Measurements from ENCODE around the gene SUSD1.

Gene SUSD1

GRCh38 chr9:112166176-112167140 lies 8.6 kb downstream of the SUSD1 start:
- peak overlapping the region; percentile 22 to 49 for H3K27ac ChIP-seq
- no peak for DNase-seq (ENCODE audit: low spot score)
- TF ChIP-seq CTCF (IDR thresholded peaks at IDR 0.05) = no peak

GRCh38 chr9:112162621-112163413 lies 12.3 kb downstream of the SUSD1 start:
- TF ChIP-seq CTCF (IDR thresholded peaks at IDR 0.05) = no peak
- no peak for DNase-seq (ENCODE audit: low spot score)
- Histone ChIP-seq H3K27ac (no peak overlapping the region), H3K4me3 (no peak overlapping the region)

More at GRCh38 chr9:112166176-112167140, 8.6 kb downstream of the SUSD1 start:
- H3K4me3 ChIP-seq = no peak overlapping the region

GRCh38 chr9:112159781-112160180 lies 15.3 kb downstream of the SUSD1 start:
- no peak for DNase-seq (ENCODE audit: low spot score)
- H3K4me3 ChIP-seq = no peak overlapping the region
- H3K27ac ChIP-seq = no peak overlapping the region
- no peak for TF ChIP-seq CTCF (IDR thresholded peaks at IDR 0.05)

- no peak for TF ChIP-seq CTCF (IDR thresholded peaks at IDR 0.05)
- H3K4me3 ChIP-seq = no peak overlapping the region
- DNase-seq (ENCODE audit: low spot score) = no peak
- no peak overlapping the region for H3K27ac ChIP-seq
These were observed 16.3 kb downstream of the SUSD1 start for GRCh38 chr9:112158656-112159367.

GRCh38 chr9:112157961-112158360 lies 17.1 kb downstream of the SUSD1 start:
- no peak for DNase-seq (ENCODE audit: low spot score)
- no peak overlapping the region for H3K27ac ChIP-seq
- no peak for TF ChIP-seq CTCF (IDR thresholded peaks at IDR 0.05)
- H3K4me3 ChIP-seq = no peak overlapping the region

- H3K4me3 ChIP-seq = no peak overlapping the region
- no peak overlapping the region for H3K27ac ChIP-seq
- no peak for DNase-seq (ENCODE audit: low spot score)
- TF ChIP-seq CTCF (IDR thresholded peaks at IDR 0.05) = no peak
These were observed 18.0 kb downstream of the SUSD1 start for GRCh38 chr9:112157087-112157486.

Measured in coronary artery (tissue), 2 donors.